ENCODE measurements around the gene DOCK6. TPM values are rescaled to one million over a fixed set of nuclear protein-coding genes. Genes with fewer than 3 reads are reported as not detected.

The DOCK6 gene
- total RNA-seq, 1 experiment from 2014 or later, result 19.4 TPM

GRCh38 chr19:11197291-11198174 lies 64.8 kb downstream of the DOCK6 start, which contains the start of gene KANK2:
KANK2 (minus strand) TSS chr19:11197545; CDS start chr19:11194511, 3,034 bp downstream.
- intact Hi-C loops (cut with micrococcal nuclease; ENCODE audit: unreplicated experiment), result no loop called here

GRCh38 chr19:11196406-11197287 lies 65.7 kb downstream of the DOCK6 start:
- in situ Hi-C loops (cut with HindIII; ENCODE audit: low pct_unique_long_range_greater_than_20kb, low sequenced_read_pairs), result no loop called here
- Histone ChIP-seq H3K9me3 (ENCODE audit: control insufficient read depth, insufficient read depth, low read depth, low read length) (no peaks in the 10 kb centered on the region), H3K36me3 (ENCODE audit: control insufficient read depth, insufficient read depth, low read length) (no peaks in the 10 kb centered on the region), H3K27ac (ENCODE audit: low read length) (peak overlapping the region; percentile 77), H3K4me1 (ENCODE audit: control insufficient read depth, insufficient read depth, low read length) (peaks cover 23% of the 10 kb centered on the region), H3K4me3 (ENCODE audit: low read depth in 2 of 2, low read length in 2 of 2) (peak overlapping the region; percentile 66 to 73), H3K27me3 (ENCODE audit: control insufficient read depth, insufficient read depth, low read length) (no peaks in the 10 kb centered on the region)
- TF ChIP-seq POLR2AphosphoS5 (IDR thresholded peaks at IDR 0.05; ENCODE audit: low read depth, low read length) (peak; percentile 16; the same call in 1 of the 2 replicates), REST (IDR thresholded peaks at IDR 0.05; ENCODE audit: insufficient read depth in 1 of 2, low read depth in 2 of 2, low read length in 1 of 2) (no peak), CTCF (IDR thresholded peaks at IDR 0.05) (no peak), SIN3A (IDR thresholded peaks at IDR 0.05; ENCODE audit: borderline replicate concordance, insufficient read depth, low read depth, low read length) (no peak; the same call in 1 of the 2 replicates), TCF7L2 (IDR thresholded peaks at IDR 0.05; ENCODE audit: low read depth, low read length) (no peak)
- ChIA-PET CTCF (no interaction called here), POLR2A (no interaction called here)
- ATAC-seq, result peak; percentile 63
- no peak for DNase-seq (ENCODE audit: low read depth, low spot score)
- intact Hi-C loops (cut with micrococcal nuclease; ENCODE audit: unreplicated experiment), result no loop called here
- no TSS peak for BruUV-seq (replicated peaks)

More at GRCh38 chr19:11197291-11198174, 64.8 kb downstream of the DOCK6 start, which contains the start of gene KANK2:
- no peaks in the 10 kb centered on the region for H3K27me3 ChIP-seq (ENCODE audit: control insufficient read depth, insufficient read depth, low read length)
- peak within 1 kb of the TSS; percentile 66 to 73 for H3K4me3 ChIP-seq (ENCODE audit: low read depth in 2 of 2, low read length in 2 of 2)
- BruUV-seq (replicated peaks), result no TSS peak
- H3K4me1 ChIP-seq (ENCODE audit: control insufficient read depth, insufficient read depth, low read length), result peaks cover 23% of the 10 kb centered on the region
- ChIA-PET POLR2A (no interaction called here), CTCF (no interaction called here)
- DNase-seq (ENCODE audit: low read depth, low spot score), result no peak
- in situ Hi-C loops (cut with HindIII; ENCODE audit: low pct_unique_long_range_greater_than_20kb, low sequenced_read_pairs), result no loop called here
- TF ChIP-seq SIN3A (IDR thresholded peaks at IDR 0.05; ENCODE audit: borderline replicate concordance, insufficient read depth, low read depth, low read length) (peak; percentile 38; the same call in 1 of the 2 replicates), CTCF (IDR thresholded peaks at IDR 0.05) (no peak)
- H3K36me3 ChIP-seq (ENCODE audit: control insufficient read depth, insufficient read depth, low read length), result no peaks in the 10 kb centered on the region
- H3K27ac ChIP-seq (ENCODE audit: low read length), result peak within 1 kb of the TSS; percentile 82
- ATAC-seq, result peak; percentile 92
- no peaks in the 10 kb centered on the region for H3K9me3 ChIP-seq (ENCODE audit: control insufficient read depth, insufficient read depth, low read depth, low read length)
